ENCODE results near the gene MELTF.

DNA sequence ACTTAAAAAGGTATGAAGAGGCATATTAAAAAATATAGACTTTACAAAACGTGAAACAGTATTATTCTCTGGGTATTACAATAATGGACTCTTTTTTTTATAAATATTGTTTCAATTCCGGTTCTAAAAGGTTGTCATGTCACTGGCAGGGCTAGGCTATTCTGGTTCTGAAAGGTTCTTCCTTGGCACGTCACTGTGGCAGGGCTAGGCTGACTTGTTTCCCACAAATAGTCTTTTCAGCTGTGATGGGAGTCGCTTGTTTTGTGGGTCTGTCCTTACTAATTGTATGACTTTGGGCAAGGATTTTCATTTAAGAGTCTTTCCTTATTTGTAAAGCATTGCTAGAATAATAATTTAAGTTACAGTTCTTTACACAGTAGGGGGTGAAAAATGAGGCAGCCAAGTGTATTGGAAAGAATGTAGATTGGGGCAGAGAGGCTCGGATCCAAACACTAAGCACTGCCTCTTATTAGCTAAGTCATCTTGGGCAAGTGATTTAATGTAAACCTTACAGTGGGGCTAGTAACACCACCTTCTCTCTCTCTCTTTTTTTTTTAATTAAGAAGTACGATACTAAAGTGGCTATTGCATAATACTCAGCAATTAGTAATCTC, 12.4 kb upstream of the MELTF start:
- TF ChIP-seq, protein P1, sequence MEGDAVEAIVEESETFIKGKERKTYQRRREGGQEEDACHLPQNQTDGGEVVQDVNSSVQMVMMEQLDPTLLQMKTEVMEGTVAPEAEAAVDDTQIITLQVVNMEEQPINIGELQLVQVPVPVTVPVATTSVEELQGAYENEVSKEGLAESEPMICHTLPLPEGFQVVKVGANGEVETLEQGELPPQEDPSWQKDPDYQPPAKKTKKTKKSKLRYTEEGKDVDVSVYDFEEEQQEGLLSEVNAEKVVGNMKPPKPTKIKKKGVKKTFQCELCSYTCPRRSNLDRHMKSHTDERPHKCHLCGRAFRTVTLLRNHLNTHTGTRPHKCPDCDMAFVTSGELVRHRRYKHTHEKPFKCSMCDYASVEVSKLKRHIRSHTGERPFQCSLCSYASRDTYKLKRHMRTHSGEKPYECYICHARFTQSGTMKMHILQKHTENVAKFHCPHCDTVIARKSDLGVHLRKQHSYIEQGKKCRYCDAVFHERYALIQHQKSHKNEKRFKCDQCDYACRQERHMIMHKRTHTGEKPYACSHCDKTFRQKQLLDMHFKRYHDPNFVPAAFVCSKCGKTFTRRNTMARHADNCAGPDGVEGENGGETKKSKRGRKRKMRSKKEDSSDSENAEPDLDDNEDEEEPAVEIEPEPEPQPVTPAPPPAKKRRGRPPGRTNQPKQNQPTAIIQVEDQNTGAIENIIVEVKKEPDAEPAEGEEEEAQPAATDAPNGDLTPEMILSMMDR (conservative IDR thresholded peaks at IDR 0.05; ENCODE audit: low read length): no peak
- no peak for TF ChIP-seq EZH2phosphoT487 (IDR thresholded peaks at IDR 0.05; ENCODE audit: borderline replicate concordance)
